Muscle of arm (tissue), 12 donors: Measurements from ENCODE around the gene TRIM29. TPM values are rescaled to one million over a fixed set of nuclear protein-coding genes. Genes with fewer than 3 reads are reported as not detected.

Source experiments
- DNase-seq: peaks from one replicate; pipeline ENCODE4 v3.0.0-alpha.2; 2013
- polyA plus RNA-seq, 12 donors: library from polyadenylated mRNA; unstranded; fragments of 120-200 nt; gene quantifications; one replicate each; pipeline ENCODE4 v1.2.1, GENCODE V29; 2013; ENCODE audit not compliant: insufficient read length in 12 of 12

TRIM29 gene
- polyA plus RNA-seq, 12 donors: 0.16 to 239 (median 0.88) TPM; not detected in 2

DNA sequence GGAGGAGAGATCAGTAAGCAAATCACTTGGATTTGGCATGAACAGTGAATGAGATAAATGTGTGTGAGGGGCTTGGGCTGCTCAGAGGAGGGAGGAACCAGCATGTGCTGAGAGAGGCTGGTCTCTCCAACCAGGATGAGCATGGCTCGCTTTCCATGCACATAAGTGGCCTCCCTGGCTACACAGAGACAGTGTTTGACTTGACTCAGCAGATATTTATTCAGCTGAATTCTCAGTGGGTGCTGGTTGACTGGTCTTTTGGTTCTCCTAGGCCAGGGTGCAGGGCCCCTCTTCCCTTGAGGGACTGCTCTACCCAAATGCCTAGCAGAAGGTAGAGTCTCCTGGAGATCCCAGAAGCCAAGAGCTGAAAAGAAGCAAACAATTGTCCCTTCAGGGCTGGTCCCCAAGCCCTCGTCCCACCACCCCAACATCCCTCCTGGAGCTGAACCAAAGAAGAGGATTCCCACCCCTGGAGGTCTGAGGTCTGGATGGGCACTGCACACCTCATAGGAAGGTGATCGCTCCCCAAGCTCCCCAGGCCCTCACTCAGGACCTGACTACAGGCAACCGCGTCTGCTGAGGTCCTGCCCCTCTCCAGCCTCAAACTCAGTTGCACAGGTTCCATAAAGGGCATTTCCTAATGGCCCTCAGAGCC, 3.3 kb upstream of the TRIM29 start:
- no peak for DNase-seq

- no peak for DNase-seq
These were observed 1.6 kb upstream of the TRIM29 start for GRCh38 chr11:120139316-120140069.

DNA sequence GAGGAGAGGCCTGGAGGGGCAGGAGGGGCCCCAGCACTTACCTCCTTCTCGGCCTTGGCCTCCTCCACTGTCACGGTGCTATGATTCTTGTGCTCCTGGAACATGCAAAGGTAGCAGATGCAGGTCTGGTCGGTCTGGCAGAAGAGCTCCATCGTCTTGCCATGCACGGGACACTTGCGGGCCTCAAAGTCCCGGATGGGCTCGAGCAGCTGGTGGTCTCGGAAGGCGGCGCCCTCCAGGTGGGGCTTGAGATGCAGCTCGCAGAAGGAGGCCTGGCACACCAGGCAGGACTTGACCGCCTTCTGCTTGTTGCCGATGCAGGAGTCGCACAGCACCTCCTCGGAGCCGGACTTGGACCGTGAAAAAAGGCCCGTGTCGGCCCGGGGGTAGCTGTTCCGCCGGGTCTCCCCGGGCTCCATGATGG, 714 bp downstream of the TRIM29 start:
- no peak for DNase-seq

DNA sequence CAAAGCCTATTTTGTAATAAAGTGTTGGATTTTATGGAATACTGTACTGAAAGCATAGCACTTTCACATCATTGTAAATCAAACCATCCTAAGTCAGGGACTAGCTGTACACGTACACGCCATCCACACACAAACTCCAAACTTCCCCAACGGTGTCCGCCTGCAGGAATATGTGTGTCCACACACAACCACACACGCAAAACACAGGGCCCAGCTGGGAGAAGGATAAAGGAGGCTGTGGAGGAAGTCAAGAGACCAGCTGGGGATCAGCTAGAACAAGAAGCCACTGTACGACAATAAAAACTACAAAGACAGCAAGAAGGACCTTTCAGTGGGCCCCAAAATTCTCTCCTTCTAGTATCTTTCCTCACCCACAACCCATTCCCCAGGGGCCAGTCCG, 1.6 kb downstream of the TRIM29 start:
- no peak for DNase-seq

DNA sequence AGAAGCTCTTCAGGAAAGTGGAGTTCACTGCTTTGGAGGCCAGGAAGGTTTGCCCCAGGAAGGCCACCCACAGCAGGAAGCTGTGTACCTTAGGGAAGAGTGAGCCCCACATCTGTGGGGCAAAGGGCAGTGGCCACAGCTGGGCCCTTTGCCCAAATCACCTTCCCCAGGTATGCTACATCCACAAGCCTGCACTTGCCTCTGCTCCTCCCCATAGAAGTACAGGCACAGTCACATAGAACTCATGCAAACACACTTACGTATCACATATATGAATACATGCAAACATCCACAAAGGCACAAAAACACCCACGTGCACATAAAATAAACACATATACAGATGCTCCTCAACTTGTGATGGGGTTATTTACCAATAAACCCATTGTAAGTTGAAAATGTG, 2.1 kb downstream of the TRIM29 start:
- DNase-seq: no peak

- no peak for DNase-seq
These were observed 3.0 kb downstream of the TRIM29 start for GRCh38 chr11:120134931-120135228.

GRCh38 chr11:120134106-120134930, 3.6 kb downstream of the TRIM29 start:
- no peak for DNase-seq

DNA sequence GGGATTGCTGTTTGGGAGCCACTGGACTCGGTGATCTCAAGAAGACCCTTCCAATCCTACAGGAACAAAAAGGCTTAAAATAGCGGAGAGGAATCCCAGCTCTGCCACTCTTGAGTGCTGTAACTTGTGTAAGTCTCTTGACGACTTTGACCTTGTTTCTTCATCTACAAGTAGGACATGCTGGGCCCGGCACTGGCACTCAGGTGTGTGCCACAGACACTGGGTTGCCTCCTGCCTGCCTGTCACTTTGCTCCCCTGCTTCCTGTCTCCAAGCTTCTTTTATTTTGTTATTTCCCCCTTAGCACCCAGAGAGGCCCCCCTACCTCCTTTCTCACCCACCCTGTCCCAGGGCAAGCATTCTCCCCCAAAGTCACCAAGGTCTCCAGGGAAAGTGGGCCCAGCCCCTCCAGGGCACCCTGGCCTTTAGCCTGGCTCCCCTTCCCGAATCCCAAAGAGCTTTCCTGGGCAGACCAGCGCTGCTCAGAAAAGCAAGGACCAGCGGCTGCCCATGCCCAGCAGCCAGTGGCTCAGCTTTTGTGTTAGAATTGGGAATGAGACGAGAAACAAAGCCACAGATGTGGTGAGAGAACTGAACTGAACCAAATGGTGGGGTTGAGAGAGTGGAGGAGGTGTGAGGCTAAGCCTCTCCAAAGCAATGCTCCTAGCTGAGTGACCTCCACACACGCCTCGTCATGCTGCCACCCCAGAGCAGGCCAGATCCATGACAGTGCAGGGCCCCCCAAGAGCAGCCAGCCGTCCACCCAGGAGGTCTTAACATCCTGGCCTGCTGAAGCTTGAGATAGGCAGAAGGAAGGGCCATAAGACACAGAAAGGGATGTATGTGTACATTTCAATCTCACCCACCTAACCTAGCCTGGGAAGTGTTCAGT, 4.5 kb downstream of the TRIM29 start:
- no peak for DNase-seq

- no peak for DNase-seq
These were observed 5.2 kb downstream of the TRIM29 start for GRCh38 chr11:120132645-120133185.

DNA sequence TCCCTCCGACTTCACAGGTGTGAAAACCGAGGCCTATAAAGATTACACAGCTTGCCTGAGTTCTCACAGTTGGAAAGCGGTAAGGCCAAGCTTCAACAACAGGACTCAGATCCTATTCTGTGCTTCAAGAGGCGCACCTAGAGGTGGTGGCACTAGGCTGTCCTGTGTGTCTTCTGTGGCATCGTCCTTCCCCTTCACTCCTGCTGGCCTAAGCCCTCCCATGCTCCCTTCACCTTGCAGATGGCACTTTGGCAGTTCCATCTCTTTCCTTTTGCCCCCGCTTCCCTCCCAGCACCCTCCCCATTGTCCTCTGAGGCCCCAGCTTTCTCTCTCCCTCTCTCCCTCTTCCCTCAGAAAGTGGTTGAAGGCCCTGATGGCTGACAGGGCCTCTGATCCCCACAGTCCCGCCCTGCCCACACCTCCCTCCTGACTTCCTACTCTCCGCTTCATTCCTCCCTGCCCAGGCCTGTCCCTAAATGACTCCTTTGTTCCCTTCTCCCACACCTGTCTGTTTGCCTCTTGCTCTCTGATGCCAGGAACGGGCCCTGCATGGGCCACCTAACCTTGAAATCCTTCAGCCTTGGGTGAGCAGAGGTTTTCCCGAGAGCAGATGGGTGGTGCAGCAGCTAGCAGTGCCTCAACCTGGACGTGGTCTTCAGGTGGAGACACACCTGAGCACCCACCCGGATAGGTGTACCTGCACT, 5.8 kb downstream of the TRIM29 start:
- DNase-seq: no peak

GRCh38 chr11:120130991-120131760, 6.7 kb downstream of the TRIM29 start:
- DNase-seq: no peak

DNA sequence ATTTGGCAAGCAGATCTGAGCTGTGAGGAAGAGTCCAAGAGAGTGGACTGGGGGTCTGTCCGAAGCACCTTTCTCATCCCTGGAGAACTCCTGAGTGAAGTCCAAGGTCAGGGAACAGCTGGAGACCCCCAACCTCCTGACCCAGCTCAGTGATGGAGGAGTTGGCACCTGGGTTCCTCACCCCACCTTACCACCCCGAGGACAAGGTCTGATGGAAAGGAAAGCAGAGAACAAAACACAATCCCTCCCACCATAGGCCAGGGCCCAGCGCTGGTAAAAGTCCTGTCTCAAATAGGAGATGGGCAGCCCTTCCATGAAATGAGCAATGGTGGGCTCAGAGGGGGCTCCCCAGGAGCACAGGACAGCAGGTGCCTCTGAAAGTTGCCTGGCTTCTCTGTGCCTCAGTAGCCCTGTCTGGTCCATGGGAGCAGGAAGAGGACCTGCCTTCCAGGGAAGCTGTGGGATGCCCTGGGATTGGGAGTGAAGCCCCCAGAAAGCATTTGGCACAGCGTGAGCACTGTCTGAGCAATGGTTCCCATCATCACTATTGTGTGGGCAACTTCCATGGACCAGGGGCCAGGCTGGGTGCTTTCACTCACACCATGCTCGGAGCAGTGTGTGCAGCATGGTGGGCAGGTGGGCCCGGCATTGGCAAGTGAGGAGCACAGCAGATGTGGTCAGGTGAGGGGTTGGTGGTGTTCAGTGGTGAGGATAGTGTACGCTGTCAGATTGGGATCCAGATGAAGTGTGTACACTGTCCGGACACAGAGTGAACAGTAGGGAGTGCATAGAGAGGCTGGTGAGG, 7.5 kb downstream of the TRIM29 start:
- no peak for DNase-seq

- DNase-seq: no peak
These were observed 8.3 kb downstream of the TRIM29 start for GRCh38 chr11:120129570-120129969.

GRCh38 chr11:120128392-120129119, 9.4 kb downstream of the TRIM29 start:
- peak; percentile 24 for DNase-seq

DNA sequence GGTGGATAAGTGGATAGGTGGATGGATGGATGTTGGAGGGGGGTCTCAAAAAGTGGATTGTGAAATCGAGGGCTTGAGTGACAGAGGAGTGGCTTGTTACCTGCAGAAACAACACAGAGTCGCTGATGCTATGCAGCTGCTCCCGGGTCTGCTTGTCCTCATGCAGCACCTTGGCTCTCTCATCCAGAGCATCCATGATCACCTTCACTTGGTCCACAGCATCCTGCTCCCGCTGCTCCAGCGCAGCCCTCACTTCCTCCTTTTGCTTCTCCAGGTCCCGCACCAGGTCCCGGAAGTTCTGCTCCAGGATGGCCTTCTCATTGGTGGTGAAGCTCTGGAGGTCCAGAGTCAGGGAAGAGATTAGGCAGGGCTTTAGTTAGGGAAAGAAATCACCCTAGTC, 10.7 kb downstream of the TRIM29 start:
- DNase-seq: no peak

DNA sequence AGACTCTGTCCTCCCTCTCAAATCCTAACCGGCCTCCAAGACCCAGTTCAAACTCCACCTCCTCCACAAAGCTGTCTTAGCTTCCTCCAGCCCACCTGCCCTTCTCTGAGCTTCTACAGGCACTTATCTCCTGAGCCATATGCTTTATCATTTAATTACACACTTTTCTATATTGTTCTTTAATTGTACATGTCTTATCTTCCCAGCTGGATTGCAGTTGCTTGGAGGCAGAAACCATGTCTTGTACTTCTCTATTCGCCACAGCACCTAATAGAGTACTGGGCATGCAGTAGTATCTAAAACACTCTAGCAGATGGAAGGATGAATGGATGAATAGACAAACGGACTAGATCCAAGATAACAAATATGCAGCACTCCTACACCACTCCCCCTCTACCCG, 11.3 kb downstream of the TRIM29 start:
- DNase-seq: no peak

DNA sequence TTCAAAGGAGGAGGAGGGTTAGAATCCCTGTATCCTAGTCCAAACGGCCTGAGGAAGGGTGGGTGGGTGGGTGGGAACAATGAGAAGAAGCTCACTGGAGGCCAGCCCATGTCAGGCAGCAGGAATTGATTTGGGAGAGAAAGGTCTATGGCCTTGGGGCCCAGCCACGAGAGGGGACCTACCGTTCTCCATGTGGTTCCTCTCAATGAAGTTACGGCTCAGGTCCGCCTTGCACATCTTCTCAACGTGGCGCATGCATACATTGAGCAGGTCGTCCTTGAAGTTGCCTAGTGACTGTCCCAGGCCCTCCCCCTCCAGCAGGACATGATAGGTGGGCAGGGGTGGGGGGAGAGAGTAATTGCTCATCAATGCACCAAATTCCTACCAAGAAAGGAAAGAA, 12.4 kb downstream of the TRIM29 start:
- no peak for DNase-seq

GRCh38 chr11:120125024-120125423, 12.9 kb downstream of the TRIM29 start:
- DNase-seq: no peak
